CD4-positive, alpha-beta T cell treated with Interleukin-17A for 4 hours (primary cell): Measurements from ENCODE around the gene WDR1.
"Not testable (repeated sequence)": the region's sequence is repeated elsewhere in the genome, so short reads cannot be mapped to it uniquely, and the experiment has no call there.

ENCODE experiments used
- DNase-seq: peaks from one replicate; pipeline ENCODE4 v3.0.0-alpha.2; 2020; ENCODE audit warnings: mixed read lengths

WDR1 gene

GRCh38 chr4:10131202-10131601 is 14.6 kb upstream of the WDR1 start:
- no peak for DNase-seq

GRCh38 chr4:10130178-10130888 is 13.7 kb upstream of the WDR1 start:
- no peak for DNase-seq

- no peak for DNase-seq
These were observed 12.9 kb upstream of the WDR1 start for GRCh38 chr4:10129196-10130177.

GRCh38 chr4:10128761-10129160 is 12.2 kb upstream of the WDR1 start:
- no peak for DNase-seq

GRCh38 chr4:10127531-10127930 is 10.9 kb upstream of the WDR1 start:
- DNase-seq: not testable (repeated sequence)

- no peak for DNase-seq
These were observed 7.8 kb upstream of the WDR1 start for GRCh38 chr4:10124167-10124930.

GRCh38 chr4:10123227-10124101 is 6.9 kb upstream of the WDR1 start:
- peak; percentile 74 for DNase-seq

- DNase-seq: no peak
These were observed 5.8 kb upstream of the WDR1 start for GRCh38 chr4:10122236-10122932.

- no peak for DNase-seq
These were observed 5.1 kb upstream of the WDR1 start for GRCh38 chr4:10121568-10122208.

GRCh38 chr4:10120943-10121567 is 4.5 kb upstream of the WDR1 start:
- no peak for DNase-seq

GRCh38 chr4:10119773-10120172 is 3.2 kb upstream of the WDR1 start:
- no peak for DNase-seq

GRCh38 chr4:10119278-10119677 is 2.7 kb upstream of the WDR1 start:
- DNase-seq: no peak

GRCh38 chr4:10118048-10119004 is 1.7 kb upstream of the WDR1 start:
- peak; percentile 45 for DNase-seq

GRCh38 chr4:10117359-10118047 is 904 bp upstream of the WDR1 start:
- DNase-seq: peak; percentile 77

- peak; percentile 86 for DNase-seq
These were observed 616 bp downstream of the WDR1 start for GRCh38 chr4:10115797-10116568.

- peak; percentile 26 for DNase-seq
These were observed 1.3 kb downstream of the WDR1 start for GRCh38 chr4:10115271-10115796.

- DNase-seq: no peak
These were observed 2.0 kb downstream of the WDR1 start for GRCh38 chr4:10114607-10115006.

GRCh38 chr4:10114147-10114546 is 2.5 kb downstream of the WDR1 start:
- DNase-seq: no peak
